ENCODE data around the gene PERCC1. TPM values are rescaled to one million over a fixed set of nuclear protein-coding genes. Genes with fewer than 3 reads are reported as not detected.
A peak's percentile ranks its signal among the peaks of the same experiment; 100 is the strongest.

Gene PERCC1
- total RNA-seq, 4 donors from 2014 or later, result not detected

DNA sequence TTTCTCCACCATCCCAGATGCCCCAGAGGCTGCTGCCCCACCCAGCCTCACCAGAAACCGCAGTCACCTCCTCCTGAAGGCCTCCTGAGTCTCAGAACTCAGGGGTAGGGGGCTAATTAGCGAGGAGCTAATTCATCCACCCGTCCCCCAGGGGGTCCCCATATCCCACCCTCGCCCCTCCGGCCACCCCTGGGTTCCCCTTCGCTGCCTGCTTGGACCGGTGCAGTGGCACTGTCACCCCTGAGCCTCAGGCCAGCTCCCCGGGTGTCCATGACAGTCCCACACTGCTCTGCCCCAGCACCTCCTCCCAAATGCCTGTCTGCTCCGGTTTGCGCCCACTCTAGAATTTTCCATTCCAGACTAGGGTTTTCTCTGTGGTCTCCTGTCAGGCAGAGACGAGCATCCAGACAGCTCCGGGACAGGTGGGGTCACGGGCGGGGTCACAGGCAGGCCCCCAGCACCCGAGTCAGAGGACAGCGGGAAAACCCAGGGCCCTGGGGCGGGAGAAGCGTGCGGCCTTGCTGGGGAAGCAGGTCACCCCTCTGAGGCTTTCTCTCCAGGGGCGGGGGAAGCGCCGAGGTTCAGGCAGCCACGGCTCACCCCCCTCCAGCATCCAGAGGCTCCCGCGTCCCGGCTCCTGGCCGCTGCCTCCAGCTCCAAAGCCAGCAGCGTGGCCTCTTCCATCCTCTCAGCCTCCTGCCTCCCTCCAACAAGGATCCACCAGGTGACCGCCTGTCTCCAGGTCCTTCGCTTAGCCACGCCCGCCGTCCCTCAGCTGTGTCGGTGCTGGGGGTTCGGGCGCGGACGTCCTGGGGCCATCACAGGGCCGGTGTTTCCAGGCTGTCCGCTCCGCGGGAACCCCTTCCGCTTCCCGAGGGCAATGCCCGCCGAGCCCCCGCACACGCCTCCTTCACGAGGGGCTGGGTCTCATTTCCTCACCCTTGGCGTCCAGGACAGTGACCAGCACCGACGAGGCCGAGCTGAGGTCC, 3.1 kb upstream of the PERCC1 start:
- Histone ChIP-seq H3K36me3 (no peaks in the 10 kb centered on the region), H3K4me1 (no peaks in the 10 kb centered on the region), H3K27ac (no peak overlapping the region), H3K27me3 (no peaks in the 10 kb centered on the region), H3K9me3 (no peaks in the 10 kb centered on the region), H3K4me3 (no peak overlapping the region)
- DNase-seq, result no peak
- intact Hi-C loops (cut with DNase I; ENCODE audit: low total_unique reads), result no loop called here
- TF ChIP-seq POLR2A (IDR thresholded peaks at IDR 0.05), result no peak
- TF ChIP-seq, protein P1, sequence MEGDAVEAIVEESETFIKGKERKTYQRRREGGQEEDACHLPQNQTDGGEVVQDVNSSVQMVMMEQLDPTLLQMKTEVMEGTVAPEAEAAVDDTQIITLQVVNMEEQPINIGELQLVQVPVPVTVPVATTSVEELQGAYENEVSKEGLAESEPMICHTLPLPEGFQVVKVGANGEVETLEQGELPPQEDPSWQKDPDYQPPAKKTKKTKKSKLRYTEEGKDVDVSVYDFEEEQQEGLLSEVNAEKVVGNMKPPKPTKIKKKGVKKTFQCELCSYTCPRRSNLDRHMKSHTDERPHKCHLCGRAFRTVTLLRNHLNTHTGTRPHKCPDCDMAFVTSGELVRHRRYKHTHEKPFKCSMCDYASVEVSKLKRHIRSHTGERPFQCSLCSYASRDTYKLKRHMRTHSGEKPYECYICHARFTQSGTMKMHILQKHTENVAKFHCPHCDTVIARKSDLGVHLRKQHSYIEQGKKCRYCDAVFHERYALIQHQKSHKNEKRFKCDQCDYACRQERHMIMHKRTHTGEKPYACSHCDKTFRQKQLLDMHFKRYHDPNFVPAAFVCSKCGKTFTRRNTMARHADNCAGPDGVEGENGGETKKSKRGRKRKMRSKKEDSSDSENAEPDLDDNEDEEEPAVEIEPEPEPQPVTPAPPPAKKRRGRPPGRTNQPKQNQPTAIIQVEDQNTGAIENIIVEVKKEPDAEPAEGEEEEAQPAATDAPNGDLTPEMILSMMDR (IDR thresholded peaks at IDR 0.05), result no peak

DNA sequence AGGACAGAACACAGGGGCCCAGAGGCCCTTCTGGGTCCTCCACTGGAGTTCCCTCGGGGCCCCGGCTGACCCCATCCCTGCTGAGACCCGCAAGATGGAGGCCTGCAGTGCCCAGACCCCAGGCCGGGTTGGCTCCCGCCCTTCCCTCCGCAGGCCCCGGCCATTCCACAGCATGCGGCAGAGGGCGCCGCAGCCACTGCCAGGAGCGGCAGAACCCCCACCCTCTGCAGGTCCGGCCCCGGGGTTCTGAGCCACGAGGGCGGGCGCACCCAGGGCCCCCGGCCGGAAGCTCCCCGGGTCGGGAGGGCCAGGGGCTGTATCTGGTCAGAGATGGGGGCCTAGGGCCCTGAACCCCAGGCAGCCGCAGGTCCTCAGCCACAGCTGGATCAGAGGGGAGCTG, 2.4 kb upstream of the PERCC1 start:
- intact Hi-C loops (cut with DNase I; ENCODE audit: low total_unique reads), result no loop called here
- no peak for DNase-seq
- no peak for TF ChIP-seq POLR2A (IDR thresholded peaks at IDR 0.05)
- TF ChIP-seq, protein P1 (IDR thresholded peaks at IDR 0.05), result peak in 1 of 4 experiments; percentile 20
- H3K4me1 ChIP-seq, result no peaks in the 10 kb centered on the region
- H3K27me3 ChIP-seq, result no peaks in the 10 kb centered on the region
- no peaks in the 10 kb centered on the region for H3K9me3 ChIP-seq
- H3K36me3 ChIP-seq, result no peaks in the 10 kb centered on the region
- H3K27ac ChIP-seq, result no peak overlapping the region
- no peak overlapping the region for H3K4me3 ChIP-seq

DNA sequence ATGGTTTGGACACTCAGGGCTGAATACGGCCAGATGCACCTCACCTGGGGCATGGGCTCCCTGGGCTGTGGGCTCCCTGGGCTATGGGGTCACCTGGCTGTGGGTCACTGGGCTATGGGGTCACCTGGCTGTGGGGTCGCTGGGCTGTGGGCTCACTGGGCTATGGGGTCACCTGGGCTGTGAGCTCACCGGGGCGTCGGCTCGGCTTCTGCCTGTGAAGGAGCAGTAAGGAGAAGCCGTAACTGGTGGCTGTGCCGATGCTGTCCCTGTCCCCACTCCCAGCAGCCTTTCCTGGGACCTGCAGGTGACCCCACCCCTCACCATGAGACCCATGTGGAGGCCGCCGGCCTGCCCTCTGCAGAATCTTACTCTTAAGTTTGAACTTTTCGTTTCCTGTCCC, 1.9 kb upstream of the PERCC1 start:
- no peak overlapping the region for H3K27ac ChIP-seq
- TF ChIP-seq POLR2A (IDR thresholded peaks at IDR 0.05), result no peak
- TF ChIP-seq, protein P1 (IDR thresholded peaks at IDR 0.05), result no peak
- DNase-seq, result no peak
- H3K9me3 ChIP-seq, result no peaks in the 10 kb centered on the region
- intact Hi-C loops (cut with DNase I; ENCODE audit: low total_unique reads), result no loop called here
- no peaks in the 10 kb centered on the region for H3K36me3 ChIP-seq
- H3K4me3 ChIP-seq, result no peak overlapping the region
- H3K4me1 ChIP-seq, result no peaks in the 10 kb centered on the region
- no peaks in the 10 kb centered on the region for H3K27me3 ChIP-seq

DNA sequence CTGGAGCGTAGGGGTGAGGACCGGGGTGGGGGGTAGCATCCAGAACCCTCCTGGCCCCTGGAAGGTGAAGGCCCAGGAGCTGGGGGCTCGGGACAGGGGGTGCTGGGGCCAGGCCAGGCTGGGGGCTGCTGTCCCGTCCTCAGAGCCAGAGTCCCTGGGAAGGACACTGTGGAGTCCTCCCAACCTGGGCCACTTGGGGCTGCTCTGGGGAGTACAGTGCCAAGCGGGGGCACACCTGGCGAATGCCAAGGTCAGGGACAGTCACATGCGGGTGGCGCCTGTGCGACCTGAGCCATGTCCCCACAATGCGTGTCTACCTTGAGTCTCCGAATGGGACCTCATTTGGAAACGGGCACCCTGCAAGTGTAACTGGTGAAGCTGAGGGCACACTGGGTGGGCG, 1.2 kb upstream of the PERCC1 start:
- Histone ChIP-seq H3K9me3 (no peaks in the 10 kb centered on the region), H3K27ac (no peak overlapping the region), H3K27me3 (no peaks in the 10 kb centered on the region), H3K4me3 (no peak overlapping the region), H3K36me3 (no peaks in the 10 kb centered on the region), H3K4me1 (no peaks in the 10 kb centered on the region)
- intact Hi-C loops (cut with DNase I; ENCODE audit: low total_unique reads), result no loop called here
- TF ChIP-seq POLR2A (IDR thresholded peaks at IDR 0.05), result no peak
- TF ChIP-seq, protein P1 (IDR thresholded peaks at IDR 0.05), result no peak
- no peak for DNase-seq

DNA sequence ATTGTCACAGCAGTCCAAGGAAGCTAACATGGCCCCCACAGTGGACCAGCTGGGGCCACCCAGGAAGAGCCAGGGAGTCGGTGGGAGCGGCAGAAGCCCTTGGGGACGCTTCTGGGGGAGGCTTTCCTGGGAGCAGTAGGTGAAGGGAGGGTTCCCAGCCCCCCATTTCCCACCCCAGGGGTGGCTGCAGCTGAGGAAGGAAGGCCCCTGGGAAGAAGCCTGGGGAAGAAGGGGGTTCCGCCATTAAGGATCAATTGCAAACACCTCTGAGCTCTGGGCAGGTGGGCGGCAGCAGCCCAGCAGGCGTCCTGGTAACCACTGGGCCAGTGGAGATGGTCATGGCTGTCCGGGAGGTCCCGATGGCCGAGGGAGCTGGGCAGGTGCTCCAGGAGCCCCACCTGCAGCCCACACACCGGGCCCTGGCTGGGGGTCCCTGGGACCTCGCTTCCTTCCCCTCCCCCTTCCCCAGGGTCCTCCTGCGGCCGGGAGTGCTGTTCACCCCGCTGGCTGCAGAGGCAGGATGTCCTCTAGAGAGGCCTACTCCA, 592 bp upstream of the PERCC1 start:
- H3K9me3 ChIP-seq, result no peaks in the 10 kb centered on the region
- H3K27me3 ChIP-seq, result no peaks in the 10 kb centered on the region
- TF ChIP-seq POLR2A (IDR thresholded peaks at IDR 0.05), result no peak
- TF ChIP-seq, protein P1 (IDR thresholded peaks at IDR 0.05), result no peak
- DNase-seq, result no peak
- no peaks in the 10 kb centered on the region for H3K4me1 ChIP-seq
- intact Hi-C loops (cut with DNase I; ENCODE audit: low total_unique reads), result no loop called here
- H3K27ac ChIP-seq, result no peak overlapping the region
- no peak overlapping the region for H3K4me3 ChIP-seq
- H3K36me3 ChIP-seq, result no peaks in the 10 kb centered on the region
